CD14-positive monocyte (primary cell): ENCODE results near the gene EPG5. TPM values are rescaled to one million over a fixed set of nuclear protein-coding genes. Genes with fewer than 3 reads are reported as not detected.

Experiments used
- DNase-seq, 3 donors: peaks; one replicate each; pipeline ENCODE4 v3.0.0-alpha.2; 2011 to 2022
- H2AFZ ChIP-seq: 2 replicates; pipeline ENCODE4 v1.6.0; 2012; ENCODE audit warnings: mild to moderate bottlenecking, low read depth, low read length, inconsistent platforms; ENCODE audit not compliant: insufficient read depth, poor library complexity, severe bottlenecking
- H3K27ac ChIP-seq, 2 donors: 1 replicate in 1 of 2; 2 replicates in 1 of 2; pipeline ENCODE4 v1.5.1; 2012 to 2013; ENCODE audit warnings: low read length in 2 of 2, control low read depth in 1 of 2, inconsistent platforms in 1 of 2, low read depth in 1 of 2, mild to moderate bottlenecking in 1 of 2
- H3K27me3 ChIP-seq, 2 donors: one replicate each; pipeline versions ENCODE4 v1.6.0 to v1.6.1; 2011 to 2013; ENCODE audit warnings: low read length in 2 of 2; ENCODE audit not compliant: control insufficient read depth in 2 of 2, insufficient read depth in 2 of 2
- H3K36me3 ChIP-seq, 2 donors: replicated peaks in 1 of 2; 1 replicate in 1 of 2; 2 replicates in 1 of 2; pipeline versions ENCODE4 v1.5.1 to v1.6.1; 2012 to 2013; ENCODE audit warnings: low read length in 2 of 2, control low read depth in 1 of 2, inconsistent platforms in 1 of 2, mild to moderate bottlenecking in 1 of 2; ENCODE audit not compliant: insufficient read depth in 2 of 2, control insufficient read depth in 1 of 2
- H3K4me1 ChIP-seq, 2 donors: 1 replicate in 1 of 2; 2 replicates in 1 of 2; pipeline versions ENCODE4 v1.5.1 to v1.6.1; 2012 to 2013; ENCODE audit warnings: low read length in 2 of 2, control low read depth in 1 of 2, inconsistent platforms in 1 of 2, mild to moderate bottlenecking in 1 of 2, moderate library complexity in 1 of 2; ENCODE audit not compliant: insufficient read depth in 2 of 2, control insufficient read depth in 1 of 2
- H3K4me2 ChIP-seq: replicated peaks from 2 replicates; pipeline ENCODE3; 2012; ENCODE audit warnings: low read length, moderate library complexity, mild to moderate bottlenecking; ENCODE audit not compliant: poor library complexity, severe bottlenecking; ENCODE audit errors: extremely low read depth
- H3K4me3 ChIP-seq, 3 experiments: fragments of 200-600 bp in 1 of 3; sonication (generic) in 1 of 3; replicated peaks in 1 of 3; 1 replicate in 2 of 3; 2 replicates in 1 of 3; pipeline ENCODE4 v1.5.1; 2011 to 2013; ENCODE audit warnings: low read length in 3 of 3, mild to moderate bottlenecking in 3 of 3, control low read depth in 2 of 3, low read depth in 2 of 3, inconsistent platforms in 1 of 3, moderate library complexity in 1 of 3
- H3K79me2 ChIP-seq: 2 replicates; pipeline ENCODE4 v1.6.0; 2012; ENCODE audit warnings: mild to moderate bottlenecking, control low read depth, inconsistent platforms, low read length, moderate library complexity; ENCODE audit not compliant: insufficient read depth
- H3K9ac ChIP-seq: 2 replicates; pipeline ENCODE4 v1.6.0; 2017; ENCODE audit warnings: low read length, mild to moderate bottlenecking; ENCODE audit not compliant: insufficient read depth, poor library complexity, severe bottlenecking
- H3K9me3 ChIP-seq, 2 donors: replicated peaks in 1 of 2; 1 replicate in 1 of 2; 2 replicates in 1 of 2; pipeline versions ENCODE4 v1.5.1 to v1.6.1; 2012 to 2013; ENCODE audit warnings: low read length in 2 of 2, control low read depth in 1 of 2; ENCODE audit not compliant: control insufficient read depth in 1 of 2, insufficient read depth in 1 of 2
- H4K20me1 ChIP-seq: 2 replicates; pipeline ENCODE4 v1.6.0; 2012; ENCODE audit warnings: mild to moderate bottlenecking, low read length, control low read depth, moderate library complexity; ENCODE audit not compliant: insufficient read depth
- H3K27ac Mint-ChIP-seq, 7 donors: one replicate each; pipeline ENCODE4 v1.8.0; 2020; ENCODE audit warnings: mild to moderate bottlenecking in 7 of 7, mixed read lengths in 7 of 7, moderate library complexity in 6 of 7, inconsistent platforms in 2 of 7
- H3K27me3 Mint-ChIP-seq, 3 donors: one replicate each; pipeline ENCODE4 v1.8.0; 2021 to 2022; ENCODE audit warnings: low read depth in 3 of 3, mild to moderate bottlenecking in 3 of 3, mixed read lengths in 3 of 3, moderate library complexity in 3 of 3, inconsistent platforms in 1 of 3
- H3K36me3 Mint-ChIP-seq, 2 donors: one replicate each; pipeline ENCODE4 v1.8.0; 2020; ENCODE audit warnings: mixed read lengths in 2 of 2, inconsistent platforms in 1 of 2, mild to moderate bottlenecking in 1 of 2
- H3K4me1 Mint-ChIP-seq: one replicate; pipeline ENCODE4 v1.8.0; 2020; ENCODE audit warnings: mild to moderate bottlenecking, mixed read lengths
- H3K4me3 Mint-ChIP-seq, 2 donors: one replicate each; pipeline ENCODE4 v1.8.0; 2020; ENCODE audit warnings: mild to moderate bottlenecking in 2 of 2, mixed read lengths in 2 of 2, moderate library complexity in 1 of 2
- H3K9me3 Mint-ChIP-seq, 7 donors: one replicate each; pipeline ENCODE4 v1.8.0; 2020 to 2022; ENCODE audit warnings: mixed read lengths in 7 of 7, mild to moderate bottlenecking in 6 of 7, moderate library complexity in 6 of 7, inconsistent platforms in 2 of 7
- CTCF ChIP-seq: fragments of 200-600 bp; IDR thresholded peaks from one replicate; pipeline ENCODE4 v1.8.0; 2022; ENCODE audit warnings: antibody characterized with exemption, mild to moderate bottlenecking
- WGBS: methylation state at CpG from one replicate; pipeline ENCODE4 v1.1.5; 2013; ENCODE audit warnings: missing lambda C conversion rate; ENCODE audit not compliant: insufficient coverage; 5-methylcytosine and 5-hydroxymethylcytosine counted together
- intact Hi-C, 2 donors: fragments of 100-400 bp; cut with micrococcal nuclease; formaldehyde crosslinking; loops; one replicate each; pipeline versions ENCODE4 v1.15.0 to v1.15.1; 2023
- polyA plus RNA-seq, 3 donors: library from polyadenylated mRNA; depleted of rRNA in 1 of 3; unstranded in 2 of 3; stranded (reverse) in 1 of 3; fragments of 300-500 nt in 2 of 3; fragments of >200 nt in 1 of 3; fragmentation: Illumina TruSeq in 2 of 3; gene quantifications; 1 replicate in 2 of 3; 2 replicates in 1 of 3; pipeline ENCODE4 v1.2.3, GENCODE V29; 2012 to 2021
- small RNA-seq: library from RNA; depleted of rRNA; stranded (forward); fragments of <200 nt; gene quantifications from one replicate; pipeline ENCODE3, GENCODE V24; 2012; ENCODE audit warnings: low read depth; ENCODE audit not compliant: insufficient read length

Gene EPG5
- polyA plus RNA-seq, 3 donors, result 1.3 to 15.9 (median 1.4) TPM

- H3K9me3 Mint-ChIP-seq, result peaks cover 17 to 31% (median 24%) of the 10 kb centered on the region in 7 donors
- no peaks in the 10 kb centered on the region for H3K79me2 ChIP-seq
- intact Hi-C loops, result no loop called here
- H3K27me3 Mint-ChIP-seq, result peaks cover 1 to 2% (median 2%) of the 10 kb centered on the region in 3 donors
- no peaks in the 10 kb centered on the region for H3K27me3 ChIP-seq
- no peak for DNase-seq
- peaks cover 17% of the 10 kb centered on the region for H3K4me1 Mint-ChIP-seq
- H3K27ac ChIP-seq, result no peak overlapping the region
- no peaks in the 10 kb centered on the region for H3K36me3 Mint-ChIP-seq
- no peak overlapping the region for H3K4me2 ChIP-seq
- no peak overlapping the region for H3K4me3 ChIP-seq
- H3K9me3 ChIP-seq, result peaks cover 8 to 13% of the 10 kb centered on the region in 2 donors
- peak overlapping the region in 1 of 7 donors; percentile 30 for H3K27ac Mint-ChIP-seq
- WGBS, result no CpG with 5 or more reads among the region's 1 CpG
- no peaks in the 10 kb centered on the region for H4K20me1 ChIP-seq
- no peaks in the 10 kb centered on the region for H3K36me3 ChIP-seq
- H2AFZ ChIP-seq, result peak overlapping the region; percentile 37
- peaks cover 3 to 9% of the 10 kb centered on the region in 2 donors for H3K4me1 ChIP-seq
- H3K9ac ChIP-seq, result no peak overlapping the region
- no peak for TF ChIP-seq CTCF
- H3K4me3 Mint-ChIP-seq, result peak overlapping the region in 1 of 2 donors; percentile 16
Measured at GRCh38 chr18:45801416-45802004, 165.6 kb downstream of the EPG5 start.

Small RNA genes within 50 kb of the gene (small RNA-seq; reads per million reads assigned to genes)
- not detected for gene RN7SKP26

Other genes starting within 250 kb of the EPG5 start
- not detected for gene SLC14A1, start 243.1 kb downstream of the EPG5 start, polyA plus RNA-seq
- gene SIGLEC15, start 141.7 kb downstream of the EPG5 start, polyA plus RNA-seq, result 1 to 10 TPM; 6.5 to 9.9 (median 7.8) TPM
- gene PSTPIP2, start 104.9 kb upstream of the EPG5 start, polyA plus RNA-seq, result 10 to 100 TPM; 35.0 to 64.1 (median 42.3) TPM
- 100 to 1,000 TPM; 251 to 553 (median 524) TPM for gene ATP5F1A, start 131.0 kb upstream of the EPG5 start, polyA plus RNA-seq
- 10 to 100 TPM; 12.1 to 50.4 (median 34.6) TPM for gene HAUS1, start 137.1 kb upstream of the EPG5 start, polyA plus RNA-seq